Endothelial cell of umbilical vein (primary cell): ENCODE measurements around the gene DPY19L3. TPM values are rescaled to one million over a fixed set of nuclear protein-coding genes. Genes with fewer than 3 reads are reported as not detected.

ENCODE experiments used
- BruUV-seq: library from RNA; stranded (reverse); fragments of 400-500 nt; replicated peaks from 2 replicates; lab custom pipeline; 2021; lab: Mats Ljungman, UMichigan
- CTCF ChIA-PET: fragments of 300-600, 350-600 bp; sonication (Branson Sonifier 250); formaldehyde crosslinking; loops from one replicate; lab custom pipeline; 2021; ENCODE audit warnings: antibody characterized with exemption, inconsistent platforms; lab: Charles Lee
- POLR2A ChIA-PET: fragments of 300-600, 350-600 bp; sonication (Branson Sonifier 250); formaldehyde crosslinking; loops from one replicate; lab custom pipeline; 2021; ENCODE audit warnings: antibody characterized with exemption, inconsistent platforms; lab: Charles Lee
- DNase-seq: peaks from one replicate; pipeline ENCODE4 v3.0.0-alpha.2; 2011; ENCODE audit warnings: low read depth, low spot score
- FAIRE-seq: peaks from 2 replicates; lab custom pipeline; 2011; peaks lifted over from hg19 to GRCh38; lab: Jason Lieb, UNC
- H2AFZ ChIP-seq: 2 replicates; pipeline ENCODE4 v1.6.0; 2012; ENCODE audit warnings: low read depth, low read length, control low read depth, inconsistent platforms
- H3K27ac ChIP-seq: 2 replicates; pipeline ENCODE4 v1.5.1; 2011; ENCODE audit warnings: low read depth, mild to moderate bottlenecking, control low read depth, low read length, moderate library complexity; ENCODE audit not compliant: insufficient read depth
- H3K27me3 ChIP-seq, 2 experiments: 2 replicates each; pipeline versions ENCODE4 v1.6.0 to v1.6.1; 2011; ENCODE audit warnings: low read length in 2 of 2, mixed read lengths in 1 of 2; ENCODE audit not compliant: control insufficient read depth in 2 of 2, insufficient read depth in 2 of 2
- H3K36me3 ChIP-seq, 2 experiments: 2 replicates in 1 of 2; 3 replicates in 1 of 2; pipeline ENCODE4 v1.5.1; 2011; ENCODE audit warnings: low read length in 2 of 2, mild to moderate bottlenecking in 1 of 2, moderate library complexity in 1 of 2; ENCODE audit not compliant: control insufficient read depth in 2 of 2, insufficient read depth in 2 of 2; ENCODE audit errors: extremely low read depth in 1 of 2
- H3K4me1 ChIP-seq: 3 replicates; pipeline ENCODE4 v1.5.1; 2011; ENCODE audit warnings: mild to moderate bottlenecking, low read length; ENCODE audit not compliant: control insufficient read depth, insufficient read depth; ENCODE audit errors: extremely low read depth
- H3K4me2 ChIP-seq: 2 replicates; pipeline ENCODE4 v1.6.1; 2011; ENCODE audit warnings: low read length, control low read depth, mixed read lengths; ENCODE audit not compliant: insufficient read depth
- H3K4me3 ChIP-seq, 3 experiments: fragments of 200-600 bp in 1 of 3; sonication (generic), shearing (Covaris generic) in 1 of 3; replicated peaks in 1 of 3; 2 replicates each; pipeline ENCODE4 v1.5.1; 2011 to 2016; ENCODE audit warnings: control low read depth in 3 of 3, low read length in 3 of 3, mild to moderate bottlenecking in 2 of 3, inconsistent platforms in 1 of 3, low read depth in 1 of 3, moderate library complexity in 1 of 3; ENCODE audit not compliant: insufficient read depth in 1 of 3
- H3K79me2 ChIP-seq: 2 replicates; pipeline ENCODE4 v1.6.0; 2012; ENCODE audit warnings: low read length, inconsistent platforms; ENCODE audit not compliant: control insufficient read depth, insufficient read depth
- H3K9ac ChIP-seq: replicated peaks from 2 replicates; pipeline ENCODE3; 2011; ENCODE audit warnings: low read length, control low read depth; ENCODE audit not compliant: insufficient read depth; ENCODE audit errors: extremely low read depth
- H3K9me1 ChIP-seq: replicated peaks from 3 replicates; pipeline ENCODE4 v1.6.0; 2011; ENCODE audit warnings: mild to moderate bottlenecking, low read length; ENCODE audit not compliant: control insufficient read depth, insufficient read depth; ENCODE audit errors: extremely low read depth
- H3K9me3 ChIP-seq: replicated peaks from 2 replicates; pipeline ENCODE4 v1.5.1; 2012; ENCODE audit warnings: low read length, inconsistent platforms; ENCODE audit not compliant: control insufficient read depth, insufficient read depth
- H4K20me1 ChIP-seq: replicated peaks from 2 replicates; pipeline ENCODE3; 2011; ENCODE audit warnings: mild to moderate bottlenecking, low read length; ENCODE audit not compliant: control insufficient read depth, insufficient read depth; ENCODE audit errors: extremely low read depth
- EZH2 ChIP-seq: IDR thresholded peaks from 2 replicates; pipeline ENCODE4 v1.6.1; 2012; ENCODE audit warnings: borderline replicate concordance, low read depth, mild to moderate bottlenecking, moderate library complexity, low read length, inconsistent platforms; ENCODE audit not compliant: severe bottlenecking
- FOS ChIP-seq: IDR thresholded peaks from 2 replicates; pipeline ENCODE4 v1.6.1; 2011; ENCODE audit warnings: mild to moderate bottlenecking, low read length, moderate library complexity, borderline replicate concordance; ENCODE audit not compliant: insufficient read depth
- GATA2 ChIP-seq: IDR thresholded peaks from 2 replicates; pipeline ENCODE4 v1.7.0; 2011; ENCODE audit warnings: low read depth, mild to moderate bottlenecking, moderate library complexity, mixed read lengths, low read length; ENCODE audit not compliant: insufficient read length, insufficient read depth
- JUN ChIP-seq: IDR thresholded peaks from 2 replicates; pipeline ENCODE4 v1.6.1; 2011; ENCODE audit warnings: borderline replicate concordance, low read depth; ENCODE audit not compliant: insufficient read length, insufficient read depth
- MYC ChIP-seq: IDR thresholded peaks from one replicate; pipeline ENCODE4 v1.6.1; 2011; ENCODE audit warnings: mild to moderate bottlenecking, low read depth, low read length
- POLR2A ChIP-seq: IDR thresholded peaks from 2 replicates; pipeline ENCODE4 v1.6.1; 2012; ENCODE audit warnings: low read depth, mild to moderate bottlenecking, control low read depth, low read length
- POLR2AphosphoS5 ChIP-seq: IDR thresholded peaks from 2 replicates; pipeline ENCODE4 v1.6.1; 2012; ENCODE audit warnings: low read depth, mild to moderate bottlenecking, control low read depth, low read length, moderate library complexity; ENCODE audit not compliant: insufficient read depth
- dilution Hi-C: fragments of 300-500 bp; cut with MboI; formaldehyde crosslinking; loops from one replicate; pipeline ENCODE4 v1.15.0; 2019; ENCODE audit warnings: low sequenced_read_pairs; ENCODE audit not compliant: extremely low pct_ligation_motif_present
- intact Hi-C: fragments of 100-400 bp; cut with micrococcal nuclease; formaldehyde crosslinking; loops from one replicate; pipeline ENCODE4 v1.10.0; 2022
- polyA plus RNA-seq, 4 experiments: library from polyadenylated mRNA; depleted of rRNA in 3 of 4; stranded (reverse) in 3 of 4; unstranded in 1 of 4; fragments of >200 nt; gene quantifications; 2 replicates each; pipeline versions ENCODE4 v1.2.1 to v1.2.3, GENCODE V29; 2011 to 2012; ENCODE audit warnings: missing spikeins in 1 of 4
- total RNA-seq: library from RNA; stranded (reverse); gene quantifications from 2 replicates; pipeline ENCODE4 v1.2.3, GENCODE V29; 2021
- TF ChIP-seq, protein P1 (sequence below): IDR thresholded peaks from 2 replicates; pipeline ENCODE4 v1.6.1; 2011; ENCODE audit not compliant: insufficient read depth, insufficient read length
- TF ChIP-seq, protein P2 (sequence below), 2 donors: IDR thresholded peaks; 1 replicate in 1 of 2; 2 replicates in 1 of 2; pipeline ENCODE4 v1.5.1; 2011; ENCODE audit warnings: low read length in 2 of 2, mild to moderate bottlenecking in 2 of 2, moderate library complexity in 2 of 2, control low read depth in 1 of 2, inconsistent platforms in 1 of 2, low read depth in 1 of 2; ENCODE audit not compliant: insufficient read depth in 1 of 2; ENCODE audit errors: extremely low read depth in 1 of 2

DPY19L3 gene
- total and polyA plus RNA-seq, 2 donors (not counting 3 experiments of a cell fraction or from before 2014, with no cell fraction given) = 36.1 to 39.5 TPM

DNA sequence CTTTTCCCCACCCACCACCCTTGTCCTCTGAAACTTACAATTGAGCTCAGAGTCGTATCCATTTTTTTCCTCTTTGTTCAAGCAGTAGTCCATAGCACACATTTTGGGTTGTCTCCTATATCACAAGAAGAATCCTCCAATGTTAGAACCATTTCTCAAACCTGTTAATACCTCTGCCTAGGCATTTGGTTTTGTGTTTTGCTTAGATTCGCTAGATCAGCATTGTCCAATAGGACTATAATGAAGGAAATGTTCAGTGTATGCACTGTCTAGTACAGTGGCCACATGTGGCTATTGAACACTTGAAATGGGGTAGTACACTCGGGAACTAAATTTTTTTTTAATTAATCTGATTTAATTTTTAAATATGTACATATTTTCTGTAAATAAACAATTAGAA is 12.6 kb downstream of the DPY19L3 start:
- dilution Hi-C loops (no loop called here), intact Hi-C loops (no loop called here)
- FAIRE-seq (no peak), DNase-seq (no peak)
- Histone ChIP-seq H3K4me3 (no peak overlapping the region), H3K4me2 (no peak overlapping the region), H3K27me3 (no peaks in the 10 kb centered on the region), H3K4me1 (peaks cover 13% of the 10 kb centered on the region), H3K9me1 (no peaks in the 10 kb centered on the region), H3K36me3 (peaks cover 3 to 6% of the 10 kb centered on the region in 2 experiments), H3K9me3 (no peaks in the 10 kb centered on the region), H4K20me1 (no peaks in the 10 kb centered on the region), H3K27ac (no peak overlapping the region), H3K9ac (no peak overlapping the region), H3K79me2 (peaks cover 2% of the 10 kb centered on the region), H2AFZ (no peak overlapping the region)
- TF ChIP-seq MYC (no peak), GATA2 (no peak), FOS (no peak), JUN (no peak), EZH2 (no peak), POLR2AphosphoS5 (no peak), POLR2A (no peak)
- TF ChIP-seq, protein P1, sequence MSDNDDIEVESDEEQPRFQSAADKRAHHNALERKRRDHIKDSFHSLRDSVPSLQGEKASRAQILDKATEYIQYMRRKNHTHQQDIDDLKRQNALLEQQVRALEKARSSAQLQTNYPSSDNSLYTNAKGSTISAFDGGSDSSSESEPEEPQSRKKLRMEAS = no peak
- TF ChIP-seq, protein P2, sequence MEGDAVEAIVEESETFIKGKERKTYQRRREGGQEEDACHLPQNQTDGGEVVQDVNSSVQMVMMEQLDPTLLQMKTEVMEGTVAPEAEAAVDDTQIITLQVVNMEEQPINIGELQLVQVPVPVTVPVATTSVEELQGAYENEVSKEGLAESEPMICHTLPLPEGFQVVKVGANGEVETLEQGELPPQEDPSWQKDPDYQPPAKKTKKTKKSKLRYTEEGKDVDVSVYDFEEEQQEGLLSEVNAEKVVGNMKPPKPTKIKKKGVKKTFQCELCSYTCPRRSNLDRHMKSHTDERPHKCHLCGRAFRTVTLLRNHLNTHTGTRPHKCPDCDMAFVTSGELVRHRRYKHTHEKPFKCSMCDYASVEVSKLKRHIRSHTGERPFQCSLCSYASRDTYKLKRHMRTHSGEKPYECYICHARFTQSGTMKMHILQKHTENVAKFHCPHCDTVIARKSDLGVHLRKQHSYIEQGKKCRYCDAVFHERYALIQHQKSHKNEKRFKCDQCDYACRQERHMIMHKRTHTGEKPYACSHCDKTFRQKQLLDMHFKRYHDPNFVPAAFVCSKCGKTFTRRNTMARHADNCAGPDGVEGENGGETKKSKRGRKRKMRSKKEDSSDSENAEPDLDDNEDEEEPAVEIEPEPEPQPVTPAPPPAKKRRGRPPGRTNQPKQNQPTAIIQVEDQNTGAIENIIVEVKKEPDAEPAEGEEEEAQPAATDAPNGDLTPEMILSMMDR (IDR thresholded peaks at IDR 0.05; ENCODE audit: extremely low read depth in 1 of 2, insufficient read depth in 1 of 2, low read depth in 1 of 2, low read length in 2 of 2) = no peak
- ChIA-PET CTCF (interaction anchor here (1.7 kb wide), 1 partner anchor 12 kb away, joined by 6 read pairs; the partner anchor contains the start of gene DPY19L3), POLR2A (no interaction called here)
- no TSS peak for BruUV-seq
